BJ (cell line): ENCODE results near the gene CASTOR1. TPM values are rescaled to one million over a fixed set of nuclear protein-coding genes. Genes with fewer than 3 reads are reported as not detected.

Experiments
- CTCF ChIA-PET: fragments of 350-600 bp; formaldehyde crosslinking; extraction: SDS; loops from one replicate; lab custom pipeline; 2021; ENCODE audit warnings: antibody characterized with exemption, inconsistent platforms; lab: Yijun Ruan, JAX
- POLR2A ChIA-PET: fragments of 300-600 bp; sonication (Branson Sonifier 250); formaldehyde crosslinking; extraction: SDS; loops from one replicate; lab custom pipeline; 2021; ENCODE audit warnings: antibody characterized with exemption; lab: Charles Lee
- DNase-seq: peaks from one replicate; pipeline ENCODE4 v3.0.0-alpha.2; 2011; ENCODE audit warnings: low read depth
- H3K27me3 ChIP-seq: 2 replicates; pipeline ENCODE4 v1.6.0; 2011; ENCODE audit warnings: low read length; ENCODE audit not compliant: control insufficient read depth, insufficient read depth
- H3K36me3 ChIP-seq: 2 replicates; pipeline ENCODE4 v1.5.1; 2011; ENCODE audit warnings: low read length; ENCODE audit not compliant: control insufficient read depth, insufficient read depth
- H3K4me3 ChIP-seq: 2 replicates; pipeline ENCODE4 v1.5.1; 2011; ENCODE audit warnings: low read depth, mild to moderate bottlenecking, control low read depth, low read length
- polyA plus RNA-seq: library from polyadenylated mRNA; depleted of rRNA; stranded (reverse); fragments of >200 nt; gene quantifications from 2 replicates; pipeline ENCODE4 v1.2.3, GENCODE V29; 2011
- TF ChIP-seq, protein P1 (sequence below): IDR thresholded peaks from 2 replicates; pipeline ENCODE4 v1.5.1; 2011; ENCODE audit warnings: low read depth, mild to moderate bottlenecking, control low read depth, inconsistent platforms, low read length, moderate library complexity; ENCODE audit not compliant: insufficient read depth

The CASTOR1 gene
- polyA plus RNA-seq, 1 experiment = 16.4 TPM

- DNase-seq = no peak
- CTCF ChIA-PET = interaction anchor here (0.9 to 1.5 kb wide), 6 partner anchors 9 to 164 kb away, joined by 3 to 7 read pairs (median 4); no protein-coding TSS in a partner anchor
- no peak overlapping the region for H3K4me3 ChIP-seq
- no peaks in the 10 kb centered on the region for H3K36me3 ChIP-seq
- H3K27me3 ChIP-seq = no peaks in the 10 kb centered on the region; the same call in 1 of the 2 replicates
- TF ChIP-seq, protein P1, sequence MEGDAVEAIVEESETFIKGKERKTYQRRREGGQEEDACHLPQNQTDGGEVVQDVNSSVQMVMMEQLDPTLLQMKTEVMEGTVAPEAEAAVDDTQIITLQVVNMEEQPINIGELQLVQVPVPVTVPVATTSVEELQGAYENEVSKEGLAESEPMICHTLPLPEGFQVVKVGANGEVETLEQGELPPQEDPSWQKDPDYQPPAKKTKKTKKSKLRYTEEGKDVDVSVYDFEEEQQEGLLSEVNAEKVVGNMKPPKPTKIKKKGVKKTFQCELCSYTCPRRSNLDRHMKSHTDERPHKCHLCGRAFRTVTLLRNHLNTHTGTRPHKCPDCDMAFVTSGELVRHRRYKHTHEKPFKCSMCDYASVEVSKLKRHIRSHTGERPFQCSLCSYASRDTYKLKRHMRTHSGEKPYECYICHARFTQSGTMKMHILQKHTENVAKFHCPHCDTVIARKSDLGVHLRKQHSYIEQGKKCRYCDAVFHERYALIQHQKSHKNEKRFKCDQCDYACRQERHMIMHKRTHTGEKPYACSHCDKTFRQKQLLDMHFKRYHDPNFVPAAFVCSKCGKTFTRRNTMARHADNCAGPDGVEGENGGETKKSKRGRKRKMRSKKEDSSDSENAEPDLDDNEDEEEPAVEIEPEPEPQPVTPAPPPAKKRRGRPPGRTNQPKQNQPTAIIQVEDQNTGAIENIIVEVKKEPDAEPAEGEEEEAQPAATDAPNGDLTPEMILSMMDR = no peak
- POLR2A ChIA-PET = no interaction called here
These were observed 27.2 kb downstream of the CASTOR1 start for GRCh38 chr22:30262112-30262511.

DNA sequence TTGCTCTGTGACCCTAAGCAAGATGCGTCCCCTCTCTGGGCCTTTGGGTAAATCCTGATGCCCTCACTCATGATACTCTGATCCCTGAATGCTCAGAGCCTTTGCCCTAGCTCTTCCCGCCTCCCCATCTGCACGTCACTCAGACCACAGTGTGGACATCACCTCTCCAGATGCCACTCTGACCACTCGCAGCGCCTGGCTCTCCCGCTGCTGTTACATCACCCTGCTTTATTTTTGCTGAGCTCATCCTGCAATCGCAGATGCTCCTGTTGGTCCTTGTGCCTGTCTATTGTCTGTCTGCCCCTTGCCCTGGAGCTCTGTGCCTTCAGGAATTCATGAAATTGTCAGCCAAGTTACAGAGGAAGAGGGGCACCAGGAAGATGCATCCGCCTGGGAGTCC is 28.2 kb downstream of the CASTOR1 start:
- ChIA-PET POLR2A (interaction anchor here (0.7 kb wide), 1 partner anchor 126 kb away, joined by 3 read pairs; the partner anchor contains the start of gene RNF215), CTCF (interaction anchor here (0.9 to 2.2 kb wide), 12 partner anchors 10 to 225 kb away, joined by 3 to 15 read pairs (median 3); no protein-coding TSS in a partner anchor)
- TF ChIP-seq, protein P1 = no peak
- no peaks in the 10 kb centered on the region for H3K36me3 ChIP-seq
- no peaks in the 10 kb centered on the region; the same call in 1 of the 2 replicates for H3K27me3 ChIP-seq
- DNase-seq = no peak
- H3K4me3 ChIP-seq = no peak overlapping the region

DNA sequence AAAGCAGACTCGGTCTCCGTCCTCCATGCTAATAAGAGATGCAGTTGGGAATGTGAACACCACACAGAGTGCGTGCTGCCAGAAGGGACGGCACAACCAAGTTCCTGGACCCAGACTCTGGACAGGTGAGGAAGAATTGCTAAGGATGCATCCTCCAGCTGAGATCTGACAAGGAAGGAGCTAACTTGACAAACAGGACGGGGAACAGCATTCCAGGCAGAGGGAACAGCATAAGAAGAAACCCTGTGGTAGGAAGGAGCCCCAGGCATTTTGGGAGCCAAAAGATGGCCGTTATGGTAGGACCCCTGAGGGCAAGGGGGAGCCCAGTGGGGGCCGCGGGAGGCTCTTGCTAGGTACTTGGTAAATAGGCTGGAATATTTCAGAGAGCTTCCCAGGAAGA is 28.6 kb downstream of the CASTOR1 start:
- POLR2A ChIA-PET = interaction anchor here (0.7 kb wide), 1 partner anchor 127 kb away, joined by 3 read pairs; the partner anchor contains the start of gene RNF215
- no peak for DNase-seq
- no peaks in the 10 kb centered on the region; the same call in 1 of the 2 replicates for H3K27me3 ChIP-seq
- no peaks in the 10 kb centered on the region for H3K36me3 ChIP-seq
- no peak overlapping the region for H3K4me3 ChIP-seq
- TF ChIP-seq, protein P1 = no peak
- CTCF ChIA-PET = interaction anchor here (0.9 to 2.2 kb wide), 12 partner anchors 10 to 225 kb away, joined by 3 to 15 read pairs (median 3); no protein-coding TSS in a partner anchor

- ChIA-PET POLR2A (no interaction called here), CTCF (interaction anchor here (0.9 to 2.2 kb wide), 6 partner anchors 19 to 226 kb away, joined by 3 to 15 read pairs (median 4); no protein-coding TSS in a partner anchor)
- Histone ChIP-seq H3K36me3 (no peaks in the 10 kb centered on the region), H3K4me3 (no peak overlapping the region), H3K27me3 (no peaks in the 10 kb centered on the region; the same call in 1 of the 2 replicates)
- TF ChIP-seq, protein P1 = no peak
- DNase-seq = no peak
These were observed 29.0 kb downstream of the CASTOR1 start for GRCh38 chr22:30260276-30260675.

GRCh38 chr22:30254314-30254713 is 35.0 kb downstream of the CASTOR1 start:
- TF ChIP-seq, protein P1 = no peak
- H3K4me3 ChIP-seq = no peak overlapping the region
- POLR2A ChIA-PET = no interaction called here
- CTCF ChIA-PET = interaction anchor here (1.0 to 2.4 kb wide), 9 partner anchors 11 to 166 kb away, joined by 3 to 21 read pairs (median 6); no protein-coding TSS in a partner anchor
- no peaks in the 10 kb centered on the region for H3K27me3 ChIP-seq
- H3K36me3 ChIP-seq = no peaks in the 10 kb centered on the region
- DNase-seq = no peak
